ENCODE results near the gene AP2B1.
A peak's percentile ranks its signal among the peaks of the same experiment; 100 is the strongest.
"Not testable (repeated sequence)": the region's sequence is repeated elsewhere in the genome, so short reads cannot be mapped to it uniquely, and the experiment has no call there.

The AP2B1 gene

GRCh38 chr17:35700150-35700549, 113.0 kb downstream of the AP2B1 start:
- H3K18ac ChIP-seq (ENCODE audit: low read length) = no peak overlapping the region

GRCh38 chr17:35701491-35701890, 114.4 kb downstream of the AP2B1 start:
- no CpG with 5 or more reads among the region's 5 CpGs for WGBS (ENCODE audit: extremely low coverage, insufficient coverage, insufficient read length)
- no peak overlapping the region for H3K23ac ChIP-seq (ENCODE audit: low read length)
- no peak overlapping the region for H2AK5ac ChIP-seq (ENCODE audit: low read length)
- no peaks in the 10 kb centered on the region for H3K9me3 ChIP-seq (ENCODE audit: insufficient read depth, low read depth, low read length)
- no peak overlapping the region for H3K9ac ChIP-seq (ENCODE audit: low read length)
- H3K14ac ChIP-seq (ENCODE audit: low read length) = no peak overlapping the region
- H3K18ac ChIP-seq (ENCODE audit: low read length) = no peak overlapping the region
- H3K27ac ChIP-seq (ENCODE audit: low read depth, low read length) = no peak overlapping the region
- DNase-seq = no peak
- no peak overlapping the region for H4K91ac ChIP-seq (ENCODE audit: low read depth, low read length)
- H4K8ac ChIP-seq (ENCODE audit: low read depth, low read length) = no peak overlapping the region
- H2BK12ac ChIP-seq (ENCODE audit: low read length) = no peak overlapping the region
- no peak overlapping the region for H2AFZ ChIP-seq (ENCODE audit: insufficient read depth, low read length, poor library complexity)
- H2BK5ac ChIP-seq (ENCODE audit: low read depth, low read length, poor library complexity) = no peak overlapping the region
- no peaks in the 10 kb centered on the region for H3K4me1 ChIP-seq (ENCODE audit: control insufficient read depth in 1 of 2, insufficient read depth in 2 of 2, low read length in 2 of 2)
- no peak overlapping the region for H3K4me2 ChIP-seq (ENCODE audit: low read length)
- H2BK120ac ChIP-seq (ENCODE audit: insufficient read depth, low read length, poor library complexity) = no peak overlapping the region
- H3K79me1 ChIP-seq (ENCODE audit: low read length) = no peaks in the 10 kb centered on the region
- H3K4ac ChIP-seq (ENCODE audit: low read depth, low read length) = no peak overlapping the region
- H3K36me3 ChIP-seq (ENCODE audit: control insufficient read depth in 1 of 2, insufficient read depth in 2 of 2, low read length in 2 of 2) = peaks cover 3% of the 10 kb centered on the region in 2 experiments
- H3K4me3 ChIP-seq (ENCODE audit: low read depth, low read length) = no peak overlapping the region
- no peaks in the 10 kb centered on the region for H3K79me2 ChIP-seq (ENCODE audit: control insufficient read depth, insufficient read depth, low read length, poor library complexity)
- no peaks in the 10 kb centered on the region for H3K27me3 ChIP-seq (ENCODE audit: insufficient read depth, low read length)
- H4K12ac ChIP-seq (ENCODE audit: low read depth, low read length) = no peak overlapping the region

More at GRCh38 chr17:35700150-35700549, 113.0 kb downstream of the AP2B1 start:
- WGBS (ENCODE audit: extremely low coverage, insufficient coverage, insufficient read length) = no CpG with 5 or more reads among the region's 6 CpGs
- Histone ChIP-seq H3K79me2 (ENCODE audit: control insufficient read depth, insufficient read depth, low read length, poor library complexity) (no peaks in the 10 kb centered on the region), H3K23ac (ENCODE audit: low read length) (no peak overlapping the region), H2AK5ac (ENCODE audit: low read length) (no peak overlapping the region), H3K4me1 (ENCODE audit: control insufficient read depth in 1 of 2, insufficient read depth in 2 of 2, low read length in 2 of 2) (no peaks in the 10 kb centered on the region), H3K27me3 (ENCODE audit: insufficient read depth, low read length) (no peaks in the 10 kb centered on the region), H3K4me3 (ENCODE audit: low read depth, low read length) (no peak overlapping the region), H3K4ac (ENCODE audit: low read depth, low read length) (no peak overlapping the region), H3K14ac (ENCODE audit: low read length) (no peak overlapping the region), H2BK120ac (ENCODE audit: insufficient read depth, low read length, poor library complexity) (no peak overlapping the region), H3K9me3 (ENCODE audit: insufficient read depth, low read depth, low read length) (no peaks in the 10 kb centered on the region), H2BK12ac (ENCODE audit: low read length) (no peak overlapping the region), H2BK5ac (ENCODE audit: low read depth, low read length, poor library complexity) (no peak overlapping the region), H3K79me1 (ENCODE audit: low read length) (no peaks in the 10 kb centered on the region), H2AFZ (ENCODE audit: insufficient read depth, low read length, poor library complexity) (no peak overlapping the region), H3K27ac (ENCODE audit: low read depth, low read length) (no peak overlapping the region), H4K91ac (ENCODE audit: low read depth, low read length) (no peak overlapping the region), H4K8ac (ENCODE audit: low read depth, low read length) (no peak overlapping the region), H4K12ac (ENCODE audit: low read depth, low read length) (no peak overlapping the region), H3K9ac (ENCODE audit: low read length) (no peak overlapping the region), H3K4me2 (ENCODE audit: low read length) (no peak overlapping the region), H3K36me3 (ENCODE audit: control insufficient read depth in 1 of 2, insufficient read depth in 2 of 2, low read length in 2 of 2) (peaks cover 3 to 6% of the 10 kb centered on the region in 2 experiments)
- peak in 1 of 2 donors; percentile 42 for DNase-seq

GRCh38 chr17:35703308-35703707, 116.2 kb downstream of the AP2B1 start:
- H3K4me1 ChIP-seq (ENCODE audit: control insufficient read depth in 1 of 2, insufficient read depth in 2 of 2, low read length in 2 of 2); H3K9me3 ChIP-seq (ENCODE audit: insufficient read depth, low read depth, low read length); H4K12ac ChIP-seq (ENCODE audit: low read depth, low read length); H3K14ac ChIP-seq (ENCODE audit: low read length); H3K18ac ChIP-seq (ENCODE audit: low read length); H2AFZ ChIP-seq (ENCODE audit: insufficient read depth, low read length, poor library complexity); H4K8ac ChIP-seq (ENCODE audit: low read depth, low read length); H3K79me1 ChIP-seq (ENCODE audit: low read length); H4K91ac ChIP-seq (ENCODE audit: low read depth, low read length); H2BK120ac ChIP-seq (ENCODE audit: insufficient read depth, low read length, poor library complexity); H3K36me3 ChIP-seq (ENCODE audit: control insufficient read depth in 1 of 2, insufficient read depth in 2 of 2, low read length in 2 of 2); H3K27ac ChIP-seq (ENCODE audit: low read depth, low read length); H2BK12ac ChIP-seq (ENCODE audit: low read length); H3K4me2 ChIP-seq (ENCODE audit: low read length); H3K79me2 ChIP-seq (ENCODE audit: control insufficient read depth, insufficient read depth, low read length, poor library complexity); H3K4ac ChIP-seq (ENCODE audit: low read depth, low read length); H3K23ac ChIP-seq (ENCODE audit: low read length); H3K9ac ChIP-seq (ENCODE audit: low read length); H2BK5ac ChIP-seq (ENCODE audit: low read depth, low read length, poor library complexity); H3K4me3 ChIP-seq (ENCODE audit: low read depth, low read length); H3K27me3 ChIP-seq (ENCODE audit: insufficient read depth, low read length); DNase-seq; H2AK5ac ChIP-seq (ENCODE audit: low read length): not testable (repeated sequence)
- WGBS (ENCODE audit: extremely low coverage, insufficient coverage, insufficient read length) = no CpG with 5 or more reads among the region's 2 CpGs

- WGBS (ENCODE audit: extremely low coverage, insufficient coverage, insufficient read length) = no CpG with 5 or more reads among the region's 1 CpG
- H3K4me2 ChIP-seq (ENCODE audit: low read length) = no peak overlapping the region
- no peak overlapping the region for H2BK12ac ChIP-seq (ENCODE audit: low read length)
- H3K79me1 ChIP-seq (ENCODE audit: low read length) = no peaks in the 10 kb centered on the region
- H3K9ac ChIP-seq (ENCODE audit: low read length) = no peak overlapping the region
- no peak overlapping the region for H3K27ac ChIP-seq (ENCODE audit: low read depth, low read length)
- H3K27me3 ChIP-seq (ENCODE audit: insufficient read depth, low read length) = no peaks in the 10 kb centered on the region
- H3K79me2 ChIP-seq (ENCODE audit: control insufficient read depth, insufficient read depth, low read length, poor library complexity) = no peaks in the 10 kb centered on the region
- no peaks in the 10 kb centered on the region for H3K9me3 ChIP-seq (ENCODE audit: insufficient read depth, low read depth, low read length)
- DNase-seq = no peak
- H3K18ac ChIP-seq (ENCODE audit: low read length) = no peak overlapping the region
- no peak overlapping the region for H4K12ac ChIP-seq (ENCODE audit: low read depth, low read length)
- peaks cover 0 to 8% of the 10 kb centered on the region in 2 experiments for H3K36me3 ChIP-seq (ENCODE audit: control insufficient read depth in 1 of 2, insufficient read depth in 2 of 2, low read length in 2 of 2)
- no peak overlapping the region for H3K4me3 ChIP-seq (ENCODE audit: low read depth, low read length)
- H3K14ac ChIP-seq (ENCODE audit: low read length) = no peak overlapping the region
- no peak overlapping the region for H2AFZ ChIP-seq (ENCODE audit: insufficient read depth, low read length, poor library complexity)
- no peak overlapping the region for H3K4ac ChIP-seq (ENCODE audit: low read depth, low read length)
- no peak overlapping the region for H4K91ac ChIP-seq (ENCODE audit: low read depth, low read length)
- H2BK5ac ChIP-seq (ENCODE audit: low read depth, low read length, poor library complexity) = no peak overlapping the region
- H3K4me1 ChIP-seq (ENCODE audit: control insufficient read depth in 1 of 2, insufficient read depth in 2 of 2, low read length in 2 of 2) = no peaks in the 10 kb centered on the region
- no peak overlapping the region for H4K8ac ChIP-seq (ENCODE audit: low read depth, low read length)
- no peak overlapping the region for H2AK5ac ChIP-seq (ENCODE audit: low read length)
- H2BK120ac ChIP-seq (ENCODE audit: insufficient read depth, low read length, poor library complexity) = no peak overlapping the region
- H3K23ac ChIP-seq (ENCODE audit: low read length) = no peak overlapping the region
These were observed 118.1 kb downstream of the AP2B1 start for GRCh38 chr17:35705230-35705629.

All from trophoblast cell (in vitro differentiated cells and primary cell).